ENCODE measurements around the gene FAM98B.

FAM98B gene

DNA sequence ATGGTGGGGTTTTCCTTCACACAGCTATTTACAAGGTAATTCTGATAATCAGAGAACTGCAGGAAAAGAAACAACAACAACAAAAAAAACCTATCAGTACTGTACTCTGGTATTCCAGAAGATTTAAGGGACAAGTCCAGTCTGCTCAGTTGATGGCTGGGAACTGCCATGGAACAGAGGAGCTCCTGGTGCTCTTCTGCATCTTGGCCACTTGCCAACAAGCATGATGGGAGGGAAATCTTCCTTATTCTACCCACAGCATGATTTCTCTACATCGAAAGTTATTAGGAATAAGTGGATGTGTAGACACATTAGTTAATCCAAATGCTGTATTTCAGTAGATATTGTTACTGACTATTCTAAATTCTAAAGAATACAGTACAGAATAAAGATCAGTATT, 59.0 kb downstream of the FAM98B start:
- DNase-seq = no peak

DNA sequence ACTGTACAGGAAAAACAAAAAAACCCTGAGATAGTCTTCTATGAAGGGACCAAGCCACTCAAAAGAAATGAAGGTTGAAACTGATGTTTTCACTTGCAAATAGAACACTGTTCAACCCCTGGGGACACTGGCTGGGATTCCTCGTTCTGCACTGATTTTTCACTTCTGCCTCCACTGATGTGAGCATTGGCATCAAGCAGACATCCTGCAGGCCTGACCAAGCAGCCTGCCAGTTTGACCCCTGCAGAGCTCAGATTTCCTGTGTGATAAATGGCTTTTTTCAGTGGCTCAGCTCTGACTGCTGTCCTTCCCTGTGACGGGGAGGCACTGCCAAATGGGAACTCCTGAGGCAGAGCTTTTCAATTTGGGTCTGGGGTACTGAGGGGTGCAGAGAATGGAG, 60.7 kb downstream of the FAM98B start:
- DNase-seq = no peak

DNA sequence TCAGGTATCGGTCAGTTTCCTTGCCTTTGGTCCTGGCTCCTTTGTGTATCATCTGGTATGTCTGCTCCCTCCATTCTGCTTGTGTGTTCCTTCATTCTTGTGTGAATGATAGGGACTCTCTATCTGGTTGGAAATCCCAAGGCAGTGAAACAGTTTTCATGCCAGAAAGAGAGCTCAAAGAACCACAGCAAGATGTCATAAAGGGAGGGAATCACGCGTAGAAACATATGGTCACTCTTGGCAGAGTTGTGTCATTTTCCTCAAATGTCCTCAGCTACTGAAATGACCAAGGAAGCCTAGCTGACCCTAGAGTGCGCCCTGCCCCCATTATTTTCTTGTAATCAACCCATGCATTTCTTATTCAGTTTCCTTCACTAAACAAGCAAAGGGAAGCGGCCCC, 62.7 kb downstream of the FAM98B start:
- no peak for DNase-seq

DNA sequence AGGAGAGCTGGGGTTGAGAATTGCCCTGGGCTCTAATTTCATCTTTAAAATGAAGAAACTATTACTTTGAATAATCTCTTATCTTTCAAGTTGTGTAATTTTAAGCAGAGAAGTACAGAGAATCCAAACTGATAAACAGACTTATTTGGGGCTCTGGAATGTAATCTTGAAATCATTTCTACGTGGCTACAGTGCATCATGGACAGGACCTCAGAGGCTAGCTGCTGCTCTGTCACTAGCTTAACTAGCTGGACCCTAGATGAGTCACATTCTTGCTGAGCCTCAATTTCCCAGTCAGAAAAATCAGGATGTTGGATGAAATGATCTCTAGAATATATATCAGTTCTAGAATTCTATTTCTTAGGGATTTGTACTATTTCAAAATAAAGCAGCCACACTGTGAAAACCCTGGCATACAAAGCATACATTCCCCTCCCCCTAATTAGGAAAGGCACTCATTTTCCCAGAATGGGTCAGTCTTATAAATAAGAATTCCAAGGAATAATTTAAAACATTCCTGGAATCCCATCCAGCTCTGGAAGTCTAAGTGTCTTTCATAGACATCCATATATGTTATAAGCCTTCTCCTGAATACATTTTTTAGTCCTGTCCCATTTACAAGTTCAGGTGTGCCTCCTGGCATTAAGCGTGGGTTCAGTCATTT, 63.5 kb downstream of the FAM98B start:
- DNase-seq = no peak

DNA sequence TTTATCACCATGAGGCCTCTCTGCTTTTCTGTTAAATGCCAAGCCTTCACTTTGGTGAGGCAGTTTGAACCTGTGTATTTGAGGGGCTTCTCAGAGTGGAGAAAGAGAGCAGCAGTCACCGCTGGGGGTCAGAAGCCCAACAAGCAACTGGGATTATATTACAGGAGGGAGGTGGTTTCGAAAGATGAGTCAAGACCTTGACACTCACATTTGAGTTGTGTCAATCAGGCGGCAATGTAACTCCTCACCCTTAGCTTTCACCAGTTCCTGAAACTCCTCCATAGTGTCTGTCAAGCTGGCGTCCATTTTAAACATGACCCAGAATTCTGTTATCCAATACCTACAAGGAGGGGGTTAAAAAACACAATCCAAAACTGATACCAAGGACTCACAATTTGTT, 64.2 kb downstream of the FAM98B start:
- DNase-seq = no peak

DNA sequence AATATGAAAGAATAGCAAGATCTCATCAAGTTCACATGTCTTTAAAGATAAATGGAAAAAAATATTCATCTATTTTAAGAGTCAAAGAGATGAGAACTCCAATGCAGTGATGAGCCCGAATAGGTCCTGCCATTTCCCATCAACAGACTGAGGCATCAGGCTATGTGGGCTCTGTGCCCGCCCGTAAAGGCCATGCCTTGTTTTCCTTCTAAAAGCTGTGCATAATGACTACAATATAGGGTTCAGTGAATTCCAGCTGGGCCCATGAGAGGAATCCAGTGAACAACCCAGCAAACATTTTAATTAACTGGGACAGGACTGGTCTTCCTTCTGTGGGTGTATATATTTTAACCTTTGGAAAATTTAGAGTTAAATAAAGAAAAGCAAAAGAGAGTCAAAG, 66.1 kb downstream of the FAM98B start:
- no peak for DNase-seq

DNA sequence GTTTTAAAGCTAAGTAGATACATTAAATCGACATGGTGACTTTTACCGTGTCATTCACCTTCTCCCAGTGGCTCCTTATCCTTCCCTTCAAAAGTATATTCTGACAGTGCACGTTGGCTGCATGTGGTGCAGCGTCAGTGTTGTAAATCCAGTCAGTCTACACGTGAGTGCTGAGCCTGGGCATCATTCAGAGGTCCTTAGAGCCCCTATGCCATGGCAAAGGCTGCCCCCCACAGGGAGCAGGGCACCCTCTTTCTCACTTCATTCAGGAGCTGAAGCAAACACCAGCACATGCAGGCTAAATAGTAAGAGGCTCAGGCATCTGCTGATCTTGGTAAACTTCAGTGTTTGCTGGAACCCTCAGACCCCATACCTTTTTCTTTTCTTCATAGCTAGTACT, 67.4 kb downstream of the FAM98B start:
- DNase-seq = no peak

DNA sequence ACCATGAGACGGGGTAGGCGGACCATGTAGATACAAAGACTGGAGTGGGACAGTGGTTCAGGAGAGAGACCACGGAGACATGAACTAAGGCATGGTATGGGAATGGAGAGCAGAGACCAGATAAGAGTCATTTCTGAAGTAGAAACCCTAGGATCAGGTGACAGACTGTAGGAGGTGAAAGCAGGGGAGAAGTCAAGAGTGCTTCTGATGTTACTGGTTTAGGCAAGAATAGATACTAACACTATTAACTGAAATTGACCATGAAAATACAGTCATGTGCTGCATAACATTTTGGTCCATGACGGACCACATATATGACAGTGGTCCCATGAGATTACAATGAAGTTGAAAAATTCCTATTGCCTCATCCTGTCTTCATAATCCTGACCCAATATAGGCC, 69.0 kb downstream of the FAM98B start:
- no peak for DNase-seq

DNA sequence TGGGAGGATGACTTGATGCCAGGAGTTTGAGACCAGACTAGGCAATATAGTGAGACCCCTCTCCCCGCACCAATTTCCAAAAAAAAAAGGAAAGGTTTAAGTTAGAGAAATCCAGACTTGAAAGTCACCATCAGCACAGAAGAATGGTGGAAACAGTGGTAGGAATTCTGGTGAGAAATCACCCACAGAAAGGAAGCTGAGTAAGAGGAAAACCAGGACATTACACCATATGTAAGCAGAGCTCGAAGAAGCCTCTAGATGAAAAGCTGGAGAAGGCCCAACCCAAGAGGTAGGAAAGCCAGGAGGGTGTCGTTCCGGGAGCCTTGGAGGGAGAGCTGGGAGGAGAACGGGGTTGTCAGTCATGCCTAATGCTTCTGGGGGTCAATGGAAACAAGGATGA, 70.2 kb downstream of the FAM98B start:
- no peak for DNase-seq

DNA sequence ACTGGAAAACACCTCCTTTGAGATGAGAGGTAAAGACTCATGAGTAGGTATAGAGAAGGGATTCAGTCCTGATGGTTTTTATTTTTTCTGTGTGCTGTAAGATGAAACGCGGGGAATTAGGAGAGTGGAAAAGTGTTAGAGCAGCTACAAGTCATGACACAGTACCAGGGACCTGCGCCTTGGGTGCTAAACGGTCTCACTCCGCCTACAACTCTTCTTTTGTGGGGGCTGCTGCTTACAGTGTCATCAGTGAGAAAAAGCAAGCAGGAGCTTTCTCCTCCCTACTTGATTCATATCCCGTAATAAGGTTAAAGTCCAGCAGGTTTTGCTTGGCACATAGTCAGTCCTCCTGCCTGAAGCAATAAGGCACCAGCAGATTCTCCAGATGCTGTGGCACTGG, 71.6 kb downstream of the FAM98B start:
- DNase-seq = no peak

DNA sequence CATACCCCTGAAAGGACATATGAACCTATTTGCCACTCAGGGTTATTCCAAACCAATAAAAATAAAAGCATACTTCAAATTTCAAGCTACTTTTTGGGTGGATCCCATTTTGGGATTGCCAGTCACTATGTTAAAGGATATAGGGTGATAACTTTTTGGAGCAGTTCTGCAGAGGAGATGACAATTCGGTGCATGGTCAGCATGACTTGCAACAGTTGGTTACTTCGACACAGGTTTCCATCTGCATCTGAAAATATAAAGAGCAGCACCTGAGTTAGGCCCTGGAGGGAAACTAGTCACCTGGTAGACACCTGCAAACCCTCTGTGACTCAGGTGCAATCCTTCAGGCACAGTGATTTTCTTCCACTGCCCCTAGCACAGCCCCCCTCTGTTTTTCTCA, 72.2 kb downstream of the FAM98B start:
- DNase-seq = no peak

DNA sequence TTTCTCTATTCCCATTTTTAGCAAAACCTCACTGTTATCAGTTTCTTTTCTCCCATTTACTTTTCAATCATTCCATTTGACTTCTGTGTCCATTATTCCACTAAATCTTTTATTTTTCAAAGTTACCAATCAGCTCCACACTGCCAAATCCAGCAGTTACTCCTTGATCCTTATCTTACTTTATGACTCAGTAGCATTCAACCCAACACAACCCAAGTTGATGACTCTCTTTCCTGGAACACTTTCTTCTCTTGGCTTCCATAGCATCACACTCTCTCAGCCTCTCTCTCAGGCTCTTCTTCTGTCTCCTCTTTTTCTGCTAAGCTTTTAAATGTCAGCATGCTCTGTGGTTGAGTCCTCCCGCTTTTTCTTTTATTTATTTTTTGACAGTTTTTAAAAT, 74.4 kb downstream of the FAM98B start:
- DNase-seq = no peak

DNA sequence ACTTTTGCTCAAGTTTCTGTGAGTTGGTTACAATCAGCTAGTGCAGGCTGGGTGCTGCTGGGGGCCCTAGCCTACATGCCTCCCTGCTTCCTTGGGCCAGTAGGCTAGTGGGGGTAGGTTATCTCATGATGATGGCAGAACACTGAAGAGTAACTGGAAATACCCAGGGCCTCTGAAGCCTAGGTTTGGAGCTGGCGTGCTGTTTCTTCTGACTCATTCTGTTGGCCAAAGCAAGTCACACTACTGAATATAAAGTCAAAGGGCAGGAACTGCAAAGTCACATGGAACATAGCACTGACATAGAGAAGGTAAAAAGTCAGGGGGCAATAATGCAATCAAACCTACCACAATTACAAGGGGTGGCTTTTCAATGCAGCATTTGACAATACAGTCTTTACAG, 76.2 kb downstream of the FAM98B start:
- DNase-seq = no peak

DNA sequence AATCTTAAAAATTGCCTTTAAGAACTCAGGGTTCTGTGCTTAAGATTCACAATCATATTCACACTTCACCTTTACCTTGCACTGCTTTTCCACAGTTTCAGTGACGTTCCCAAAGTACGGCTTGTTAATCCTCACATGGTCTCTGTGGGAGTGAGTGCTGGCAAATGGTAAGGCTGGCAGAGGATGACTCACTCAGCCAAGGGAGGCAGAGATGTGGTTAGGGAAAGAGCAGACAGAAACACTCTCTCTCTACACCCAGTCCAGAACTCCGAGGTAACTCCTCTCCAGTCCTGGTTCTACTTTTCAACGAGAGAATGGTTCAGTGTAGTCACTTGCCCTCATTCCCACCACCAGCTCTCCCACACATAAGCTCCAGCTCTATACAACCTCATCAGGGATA, 77.6 kb downstream of the FAM98B start:
- peak; percentile 47 for DNase-seq

DNA sequence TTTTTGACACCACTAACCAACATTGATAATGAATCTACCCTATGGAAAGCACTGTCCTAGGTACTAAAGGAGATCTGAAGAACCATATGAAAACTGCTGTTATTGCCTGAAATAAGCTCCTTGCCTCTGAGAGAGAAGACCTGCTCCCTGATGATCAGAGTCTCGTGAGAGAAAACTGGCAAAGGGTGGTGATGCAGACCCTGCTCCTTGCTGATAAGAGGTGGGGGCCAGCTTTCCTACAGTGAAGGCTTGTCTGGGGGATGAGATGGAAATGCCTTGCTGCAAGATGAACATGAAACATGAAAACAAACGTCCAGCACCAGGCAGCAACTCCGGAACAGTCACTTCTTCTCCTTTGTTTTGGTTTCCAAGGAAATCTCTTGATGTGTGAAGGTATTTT, 78.8 kb downstream of the FAM98B start:
- DNase-seq = no peak

DNA sequence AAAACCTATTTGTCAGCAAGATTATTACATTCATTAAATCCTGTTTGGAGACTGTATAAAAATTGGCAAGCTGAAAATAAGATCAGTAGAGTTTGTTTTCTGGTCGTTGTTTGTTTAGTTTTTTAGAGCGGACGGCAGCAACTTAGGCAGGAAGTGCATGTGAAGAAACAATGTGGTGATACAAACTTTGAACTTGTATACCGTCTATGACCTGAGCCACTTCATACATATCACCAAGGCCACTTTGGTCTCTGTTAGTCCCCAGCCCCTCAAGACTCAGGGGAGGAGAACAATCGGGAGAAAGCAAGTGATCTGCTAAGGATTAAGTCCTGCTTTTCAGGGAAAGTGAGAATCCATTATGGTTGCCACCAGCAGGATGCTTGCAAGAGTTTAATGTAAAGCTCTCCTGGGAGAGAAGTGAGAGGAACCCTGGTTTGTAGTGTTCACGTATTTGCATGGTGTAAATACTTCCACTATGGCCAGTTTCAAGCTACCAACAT, 79.5 kb downstream of the FAM98B start:
- DNase-seq = no peak

DNA sequence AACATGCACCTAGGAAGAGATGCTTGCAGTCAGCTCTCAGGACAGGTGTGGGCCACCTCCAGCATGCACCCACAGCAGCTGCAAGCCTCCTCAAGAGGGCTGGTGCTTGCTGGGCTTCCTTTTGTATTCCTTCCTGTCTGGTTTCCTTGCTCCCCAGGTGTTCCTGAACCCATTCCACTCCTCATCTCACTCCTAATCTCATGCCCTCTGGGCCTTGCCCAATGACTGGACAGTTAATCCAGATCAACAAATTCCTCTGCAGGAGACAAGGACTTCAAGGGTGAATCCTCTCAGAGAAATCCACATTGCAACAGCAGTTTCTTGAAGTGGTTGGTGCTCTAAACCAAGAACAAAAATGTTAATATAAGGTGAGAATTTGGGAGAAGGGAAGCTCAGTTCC, 80.0 kb downstream of the FAM98B start:
- no peak for DNase-seq

DNA sequence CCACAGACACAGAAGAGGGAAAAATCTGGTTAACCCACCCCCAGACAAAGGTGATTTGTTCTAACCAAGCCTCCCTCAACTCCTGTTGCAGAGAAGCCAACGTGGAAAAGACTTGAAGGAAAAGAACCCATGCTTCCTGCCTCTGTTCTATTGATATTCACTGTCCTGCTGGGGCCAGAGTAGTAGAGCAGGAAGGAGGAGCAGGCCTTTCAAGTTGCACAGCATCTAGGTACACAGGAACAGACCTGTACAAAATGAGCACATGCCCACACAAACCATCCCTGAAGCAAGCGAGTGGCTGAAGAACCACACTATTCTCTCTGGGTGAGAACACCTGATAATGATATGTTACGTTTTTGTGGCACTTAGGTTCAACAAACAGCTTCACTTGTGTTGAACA, 80.8 kb downstream of the FAM98B start:
- DNase-seq = no peak

DNA sequence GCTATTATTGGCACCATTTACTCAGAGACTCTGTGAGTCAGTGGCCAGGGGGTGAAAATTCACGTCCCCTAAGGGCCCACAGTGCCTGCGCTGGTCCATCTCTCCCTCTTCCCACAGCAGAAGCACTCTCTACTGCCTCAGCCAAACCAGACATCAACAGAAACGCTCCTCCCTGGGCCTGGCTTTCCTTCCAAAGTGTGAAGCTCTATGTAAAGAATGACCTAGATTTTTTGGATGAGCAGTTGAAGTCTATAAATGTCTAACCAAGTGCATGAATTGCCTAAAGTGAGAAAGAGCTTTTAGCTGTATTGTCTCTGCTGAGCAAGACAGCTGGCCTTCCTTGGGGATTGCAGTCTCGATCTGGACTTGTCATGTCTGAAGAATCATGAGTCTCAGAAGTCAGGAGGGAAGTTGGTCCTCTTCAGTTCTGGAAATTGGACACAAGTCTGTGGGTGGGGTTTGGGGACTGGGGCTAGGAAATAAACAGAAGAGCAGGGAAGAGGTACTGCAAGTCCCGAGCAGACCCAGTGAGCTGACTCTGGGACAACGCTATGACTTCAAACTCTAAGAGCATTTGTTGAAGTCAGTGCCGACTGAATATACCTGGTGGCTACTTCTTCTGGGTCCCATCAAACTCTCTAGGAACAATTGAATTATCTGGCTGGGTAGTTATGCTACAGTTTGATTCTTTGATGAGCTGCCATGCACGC, 81.7 kb downstream of the FAM98B start:
- no peak for DNase-seq

DNA sequence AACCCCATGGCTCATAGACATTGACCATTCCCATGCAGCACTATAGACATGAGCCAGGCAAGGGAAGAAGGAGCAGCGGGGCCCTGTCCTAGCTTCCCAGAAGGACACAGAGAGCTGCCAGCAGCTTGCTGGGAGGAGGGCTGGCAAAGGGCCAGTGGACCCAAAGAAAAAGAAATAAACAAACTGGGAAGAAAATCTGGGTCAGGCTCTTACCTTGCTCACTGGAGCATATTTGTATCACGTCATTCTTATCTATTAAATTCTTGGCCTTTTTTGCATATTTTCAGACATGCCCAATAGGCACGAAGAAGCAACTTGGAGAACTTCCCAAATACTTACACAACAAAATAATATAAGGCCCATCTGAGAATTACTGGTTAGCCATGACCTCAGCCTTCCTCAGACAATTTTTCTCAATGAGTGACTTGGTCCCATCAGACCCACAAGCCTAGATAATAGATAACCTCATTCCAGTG, 82.3 kb downstream of the FAM98B start:
- DNase-seq = peak; percentile 79
